ENCODE results near the gene UPF2.

The UPF2 gene

GRCh38 chr10:12031404-12031803 lies 11.2 kb downstream of the UPF2 start:
- peaks cover 20% of the 10 kb centered on the region for H3K36me3 ChIP-seq (replicated peaks; ENCODE audit: insufficient read depth, low read length)
- no peaks in the 10 kb centered on the region; the same call in 1 of the 2 replicates for H4K20me1 ChIP-seq (ENCODE audit: insufficient read depth, low read length)

GRCh38 chr10:12027539-12027938 lies 15.1 kb downstream of the UPF2 start:
- H3K4me3 ChIP-seq (ENCODE audit: low read length): no peak overlapping the region
- peaks cover 86% of the 10 kb centered on the region for H3K79me2 ChIP-seq (ENCODE audit: low read length)
- no peaks in the 10 kb centered on the region for H3K9me2 ChIP-seq (replicated peaks; ENCODE audit: insufficient read depth, low read length)
- H3K4me2 ChIP-seq (ENCODE audit: low read depth, low read length): no peak overlapping the region
- no peak overlapping the region for H3K27ac ChIP-seq (ENCODE audit: low read length)
- TF ChIP-seq EZH2 (optimal IDR thresholded peaks at IDR 0.05; ENCODE audit: low read depth, low read length) (no peak), CTCF (IDR thresholded peaks at IDR 0.05; ENCODE audit: low read length) (no peak), EZH2phosphoT487 (IDR thresholded peaks at IDR 0.05; ENCODE audit: low read length) (no peak)
- H4K20me1 ChIP-seq (ENCODE audit: insufficient read depth, low read length): no peaks in the 10 kb centered on the region; the same call in 1 of the 2 replicates
- no peaks in the 10 kb centered on the region for H3K9me3 ChIP-seq (replicated peaks; ENCODE audit: insufficient read depth, low read length)
- H2AFZ ChIP-seq (ENCODE audit: low read length): no peak overlapping the region
- H3K4me1 ChIP-seq (ENCODE audit: low read length): peaks cover 19% of the 10 kb centered on the region
- no peak overlapping the region for H3K9ac ChIP-seq (ENCODE audit: low read length)
- H3K36me3 ChIP-seq (replicated peaks; ENCODE audit: insufficient read depth, low read length): peaks cover 11% of the 10 kb centered on the region
- H3K27me3 ChIP-seq (replicated peaks; ENCODE audit: insufficient read depth, low read length): no peaks in the 10 kb centered on the region
- peak; percentile 13 for DNase-seq
- no peaks in the 10 kb centered on the region for H3F3A ChIP-seq (ENCODE audit: insufficient read depth, low read length)

More at GRCh38 chr10:12031404-12031803, 11.2 kb downstream of the UPF2 start:
- no peak overlapping the region for H3K27ac ChIP-seq (ENCODE audit: low read length)
- no peak overlapping the region for H3K4me2 ChIP-seq (ENCODE audit: low read depth, low read length)
- no peaks in the 10 kb centered on the region for H3K9me2 ChIP-seq (replicated peaks; ENCODE audit: insufficient read depth, low read length)
- DNase-seq: no peak
- no peak overlapping the region for H3K9ac ChIP-seq (ENCODE audit: low read length)
- peaks cover 15% of the 10 kb centered on the region; the same call in 1 of the 2 replicates for H3K4me1 ChIP-seq (ENCODE audit: low read length)
- H3K9me3 ChIP-seq (replicated peaks; ENCODE audit: insufficient read depth, low read length): no peaks in the 10 kb centered on the region
- no peak overlapping the region for H3K4me3 ChIP-seq (ENCODE audit: low read length)
- peaks cover 86% of the 10 kb centered on the region for H3K79me2 ChIP-seq (ENCODE audit: low read length)
- no peak overlapping the region for H2AFZ ChIP-seq (ENCODE audit: low read length)
- H3K27me3 ChIP-seq (replicated peaks; ENCODE audit: insufficient read depth, low read length): no peaks in the 10 kb centered on the region
- no peaks in the 10 kb centered on the region for H3F3A ChIP-seq (ENCODE audit: insufficient read depth, low read length)
- TF ChIP-seq EZH2 (optimal IDR thresholded peaks at IDR 0.05; ENCODE audit: low read depth, low read length) (no peak), EZH2phosphoT487 (IDR thresholded peaks at IDR 0.05; ENCODE audit: low read length) (no peak), CTCF (IDR thresholded peaks at IDR 0.05; ENCODE audit: low read length) (no peak)

GRCh38 chr10:12025591-12025990 lies 17.0 kb downstream of the UPF2 start:
- no peak overlapping the region for H3K4me2 ChIP-seq (ENCODE audit: low read depth, low read length)
- no peaks in the 10 kb centered on the region for H3K27me3 ChIP-seq (replicated peaks; ENCODE audit: insufficient read depth, low read length)
- H3K27ac ChIP-seq (ENCODE audit: low read length): no peak overlapping the region
- H4K20me1 ChIP-seq (ENCODE audit: insufficient read depth, low read length): no peaks in the 10 kb centered on the region; the same call in 1 of the 2 replicates
- H3K79me2 ChIP-seq (ENCODE audit: low read length): peaks cover 88% of the 10 kb centered on the region
- no peak for TF ChIP-seq EZH2 (optimal IDR thresholded peaks at IDR 0.05; ENCODE audit: low read depth, low read length)
- TF ChIP-seq CTCF (IDR thresholded peaks at IDR 0.05; ENCODE audit: low read length): no peak
- TF ChIP-seq EZH2phosphoT487 (IDR thresholded peaks at IDR 0.05; ENCODE audit: low read length): no peak
- peaks cover 20% of the 10 kb centered on the region for H3K4me1 ChIP-seq (ENCODE audit: low read length)
- no peaks in the 10 kb centered on the region for H3K9me2 ChIP-seq (replicated peaks; ENCODE audit: insufficient read depth, low read length)
- H3K9ac ChIP-seq (ENCODE audit: low read length): no peak overlapping the region
- no peaks in the 10 kb centered on the region for H3K9me3 ChIP-seq (replicated peaks; ENCODE audit: insufficient read depth, low read length)
- H3K36me3 ChIP-seq (replicated peaks; ENCODE audit: insufficient read depth, low read length): peaks cover 11% of the 10 kb centered on the region
- H3F3A ChIP-seq (ENCODE audit: insufficient read depth, low read length): no peaks in the 10 kb centered on the region
- no peak for DNase-seq
- no peak overlapping the region for H2AFZ ChIP-seq (ENCODE audit: low read length)
- no peak overlapping the region for H3K4me3 ChIP-seq (ENCODE audit: low read length)
